H1 (cell line): ENCODE data around the gene LOXL4. TPM values are rescaled to one million over a fixed set of nuclear protein-coding genes. Genes with fewer than 3 reads are reported as not detected.
A peak's percentile ranks its signal among the peaks of the same experiment; 100 is the strongest.

Experiments
- CTCF ChIA-PET: fragments of 300-600 bp; sonication (Branson Sonifier 250); formaldehyde crosslinking; loops from one replicate; lab custom pipeline; 2021; ENCODE audit not compliant: partially characterized antibody; lab: Charles Lee
- POLR2A ChIA-PET: fragments of 300-600 bp; sonication (Branson Sonifier 250); formaldehyde crosslinking; loops from one replicate; lab custom pipeline; 2021; ENCODE audit warnings: inconsistent platforms; ENCODE audit not compliant: partially characterized antibody; lab: Charles Lee
- DNase-seq, 2 experiments: peaks; one replicate each; pipeline versions ENCODE4 v3.0.0 to v3.0.0-alpha.2; 2010 to 2022; ENCODE audit warnings: low spot score in 2 of 2, low read depth in 1 of 2, mixed read lengths in 1 of 2
- FAIRE-seq: peaks from 2 replicates; lab custom pipeline; 2011; peaks lifted over from hg19 to GRCh38; lab: Jason Lieb, UNC
- H2AFZ ChIP-seq: 2 replicates; pipeline ENCODE4 v1.8.1; 2012; ENCODE audit warnings: low read length, inconsistent platforms
- H2AK5ac ChIP-seq: 2 replicates; pipeline ENCODE4 v1.6.1; 2013; ENCODE audit warnings: low read depth, low read length
- H2BK120ac ChIP-seq: replicated peaks from 2 replicates; pipeline ENCODE3; 2013; ENCODE audit warnings: low read depth, low read length, inconsistent platforms
- H2BK12ac ChIP-seq: 2 replicates; pipeline ENCODE4 v1.6.1; 2013; ENCODE audit warnings: low read depth, low read length
- H2BK15ac ChIP-seq: 2 replicates; pipeline ENCODE4 v1.6.1; 2013; ENCODE audit warnings: low read length
- H2BK20ac ChIP-seq: 2 replicates; pipeline ENCODE4 v1.6.1; 2013; ENCODE audit warnings: low read length
- H2BK5ac ChIP-seq: 2 replicates; pipeline ENCODE4 v1.6.1; 2013; ENCODE audit warnings: low read depth, low read length
- H3K14ac ChIP-seq: 2 replicates; pipeline ENCODE4 v1.6.1; 2013; ENCODE audit warnings: inconsistent platforms; ENCODE audit not compliant: insufficient read length
- H3K18ac ChIP-seq: 2 replicates; pipeline ENCODE4 v1.6.1; 2013; ENCODE audit warnings: low read length; ENCODE audit errors: extremely low read depth
- H3K23ac ChIP-seq: 2 replicates; pipeline ENCODE4 v1.6.1; 2013; ENCODE audit warnings: inconsistent platforms; ENCODE audit not compliant: insufficient read length
- H3K23me2 ChIP-seq: 2 replicates; pipeline ENCODE4 v1.6.1; 2013; ENCODE audit warnings: low read depth, low read length
- H3K27ac ChIP-seq: 2 replicates; pipeline ENCODE4 v1.6.1; 2011; ENCODE audit warnings: low read depth, low read length, inconsistent platforms
- H3K27me3 ChIP-seq, 4 experiments: replicated peaks in 1 of 4; 1 replicate in 1 of 4; 2 replicates in 3 of 4; pipeline versions ENCODE4 v1.6.1 to v1.8.1; 2011 to 2013; ENCODE audit warnings: low read length in 3 of 4, mild to moderate bottlenecking in 3 of 4, inconsistent platforms in 2 of 4, mixed read lengths in 2 of 4, moderate library complexity in 1 of 4; ENCODE audit not compliant: control insufficient read depth in 3 of 4, insufficient read depth in 3 of 4; ENCODE audit errors: extremely low read depth in 1 of 4
- H3K36me3 ChIP-seq, 4 experiments: 2 replicates each; pipeline versions ENCODE4 v1.6.1 to v1.8.1; 2011 to 2013; ENCODE audit warnings: mild to moderate bottlenecking in 4 of 4, low read length in 3 of 4, moderate library complexity in 2 of 4, control low read depth in 1 of 4, inconsistent platforms in 1 of 4; ENCODE audit not compliant: insufficient read depth in 4 of 4, control insufficient read depth in 2 of 4
- H3K4ac ChIP-seq: replicated peaks from 2 replicates; pipeline ENCODE3; 2013; ENCODE audit warnings: low read length, low read depth, mixed read lengths, inconsistent platforms; ENCODE audit not compliant: insufficient read length
- H3K4me1 ChIP-seq, 4 experiments: replicated peaks in 1 of 4; 1 replicate in 1 of 4; 2 replicates in 3 of 4; pipeline versions ENCODE4 v1.6.1 to v1.8.1; 2011 to 2013; ENCODE audit warnings: low read length in 3 of 4, inconsistent platforms in 2 of 4, mixed read lengths in 1 of 4; ENCODE audit not compliant: insufficient read depth in 4 of 4, control insufficient read depth in 3 of 4
- H3K4me2 ChIP-seq, 2 experiments: 2 replicates each; pipeline versions ENCODE4 v1.6.1 to v1.8.1; 2011 to 2013; ENCODE audit warnings: low read depth in 2 of 2, low read length in 2 of 2, control low read depth in 1 of 2, inconsistent platforms in 1 of 2, mild to moderate bottlenecking in 1 of 2; ENCODE audit not compliant: insufficient read depth in 1 of 2
- H3K4me3 ChIP-seq, 4 experiments: fragments of 200-600, 300-600 bp in 1 of 4; sonication (generic), shearing (Covaris generic), sonication (Bioruptor Twin) in 1 of 4; 2 replicates each; pipeline versions ENCODE4 v1.5.1 to v1.8.1; 2011 to 2016; ENCODE audit warnings: low read length in 4 of 4, low read depth in 3 of 4, control low read depth in 2 of 4, inconsistent platforms in 2 of 4, mild to moderate bottlenecking in 2 of 4, mixed read lengths in 1 of 4, moderate library complexity in 1 of 4; ENCODE audit not compliant: insufficient read depth in 2 of 4; ENCODE audit errors: extremely low read depth in 1 of 4
- H3K56ac ChIP-seq: replicated peaks from 2 replicates; pipeline ENCODE3; 2013; ENCODE audit warnings: low read depth, mild to moderate bottlenecking, mixed read lengths, low read length, inconsistent platforms; ENCODE audit not compliant: insufficient read length
- H3K79me1 ChIP-seq: 2 replicates; pipeline ENCODE4 v1.6.1; 2013; ENCODE audit warnings: low read depth, low read length, control low read depth
- H3K79me2 ChIP-seq, 2 experiments: 2 replicates each; pipeline versions ENCODE4 v1.6.1 to v1.8.1; 2012 to 2013; ENCODE audit warnings: low read length in 2 of 2, mild to moderate bottlenecking in 2 of 2, inconsistent platforms in 1 of 2; ENCODE audit not compliant: insufficient read depth in 2 of 2, control insufficient read depth in 1 of 2
- H3K9ac ChIP-seq, 4 experiments: replicated peaks in 1 of 4; 1 replicate in 1 of 4; 2 replicates in 3 of 4; pipeline versions ENCODE4 v1.6.1 to v1.8.1; 2011 to 2013; ENCODE audit warnings: low read depth in 3 of 4, low read length in 3 of 4, control low read depth in 2 of 4, mild to moderate bottlenecking in 2 of 4, moderate library complexity in 2 of 4, inconsistent platforms in 1 of 4; ENCODE audit errors: extremely low read depth in 1 of 4
- H3K9me3 ChIP-seq, 2 experiments: 2 replicates each; pipeline versions ENCODE4 v1.6.1 to v1.8.1; 2012 to 2013; ENCODE audit warnings: mild to moderate bottlenecking in 2 of 2, moderate library complexity in 2 of 2, control low read depth in 1 of 2, inconsistent platforms in 1 of 2, low read depth in 1 of 2, low read length in 1 of 2, mixed read lengths in 1 of 2; ENCODE audit not compliant: insufficient read depth in 2 of 2
- H4K20me1 ChIP-seq, 2 experiments: replicated peaks in 1 of 2; 2 replicates each; pipeline versions ENCODE3 to v1.8.1; 2011 to 2013; ENCODE audit warnings: inconsistent platforms in 2 of 2, low read length in 2 of 2, mild to moderate bottlenecking in 1 of 2; ENCODE audit not compliant: insufficient read depth in 2 of 2, control insufficient read depth in 1 of 2
- H4K5ac ChIP-seq: 2 replicates; pipeline ENCODE4 v1.6.1; 2013; ENCODE audit warnings: low read length, low read depth, mixed read lengths, inconsistent platforms; ENCODE audit not compliant: insufficient read length
- H4K8ac ChIP-seq: 2 replicates; pipeline ENCODE4 v1.8.0; 2013; ENCODE audit warnings: mild to moderate bottlenecking, moderate library complexity, low read length, inconsistent platforms; ENCODE audit not compliant: insufficient read depth; ENCODE audit errors: extremely low read depth
- H4K91ac ChIP-seq: replicated peaks from 2 replicates; pipeline ENCODE3; 2013; ENCODE audit warnings: low read length, mixed read lengths, inconsistent platforms; ENCODE audit not compliant: insufficient read length
- JUN ChIP-seq: IDR thresholded peaks from 2 replicates; pipeline ENCODE4 v1.6.1; 2011; ENCODE audit warnings: low read depth, mild to moderate bottlenecking, improper control_type of control experiment, low read length
- KDM1A ChIP-seq: fragments of 200-600, 300-600 bp; sonication (generic); IDR thresholded peaks from 2 replicates; pipeline ENCODE4 v1.7.1; 2016; ENCODE audit warnings: mild to moderate bottlenecking, low read length, borderline replicate concordance
- NRF1 ChIP-seq: IDR thresholded peaks from 2 replicates; pipeline ENCODE4 v1.6.1; 2011; ENCODE audit warnings: mild to moderate bottlenecking, low read depth, low read length, improper control_type of control experiment
- PHF8 ChIP-seq: fragments of 200-600 bp; sonication (generic); conservative IDR thresholded peaks from 2 replicates; pipeline ENCODE4 v1.7.1; 2012; ENCODE audit warnings: low read depth, mild to moderate bottlenecking, inconsistent platforms, low read length, moderate library complexity
- RAD21 ChIP-seq, 2 experiments: IDR thresholded peaks in 1 of 2; conservative IDR thresholded peaks in 1 of 2; 2 replicates each; pipeline ENCODE4 v1.6.1; 2011; ENCODE audit warnings: low read depth in 2 of 2, low read length in 2 of 2, improper control_type of control experiment in 1 of 2, inconsistent platforms in 1 of 2, mild to moderate bottlenecking in 1 of 2, moderate library complexity in 1 of 2
- SIRT6 ChIP-seq: IDR thresholded peaks from one replicate; pipeline ENCODE4 v1.7.1; 2012; ENCODE audit warnings: low read length, inconsistent platforms
- SP1 ChIP-seq: IDR thresholded peaks from 2 replicates; pipeline ENCODE4 v1.6.1; 2011; ENCODE audit warnings: low read depth, low read length
- SUZ12 ChIP-seq: fragments of 200-600 bp; sonication (generic); IDR thresholded peaks from 2 replicates; pipeline ENCODE4 v1.6.1; 2012; ENCODE audit warnings: mild to moderate bottlenecking, inconsistent platforms, low read length, moderate library complexity, mixed read lengths
- YY1 ChIP-seq: IDR thresholded peaks from 2 replicates; pipeline ENCODE4 v1.6.1; 2011; ENCODE audit warnings: low read depth, mild to moderate bottlenecking, low read length
- WGBS, 2 experiments: shearing (Covaris generic) in 1 of 2; methylation state at CpG; one replicate each; pipeline versions ENCODE4 v1.1.6 to v1.1.7; 2013 to 2015; ENCODE audit warnings: low lambda C conversion rate in 2 of 2, mixed read lengths in 2 of 2, inconsistent platforms in 1 of 2, low coverage in 1 of 2, missing lambda C conversion rate in 1 of 2; ENCODE audit not compliant: insufficient replicate concordance in 2 of 2, insufficient coverage in 1 of 2, insufficient read length in 1 of 2; ENCODE audit errors: extremely low coverage in 1 of 2, missing lambda C conversion rate in 1 of 2; 5-methylcytosine and 5-hydroxymethylcytosine counted together
- polyA plus RNA-seq, 7 experiments: library from polyadenylated mRNA; depleted of rRNA in 3 of 7; stranded (reverse) in 5 of 7; unstranded in 2 of 7; fragments of >200 nt in 5 of 7; fragments of 200-250 nt in 2 of 7; gene quantifications; 1 replicate in 5 of 7; 2 replicates in 1 of 7; 4 replicates in 1 of 7; pipeline versions ENCODE4 v1.2.1 to v1.2.3, GENCODE V29; 2011 to 2013; ENCODE audit warnings: missing spikeins in 2 of 7, mixed read lengths in 2 of 7
- total RNA-seq: library from RNA; stranded (reverse); fragmentation: NEBNext Ultra II Directional; extraction: Animal tissue kit (Norgen Biotek cat#: 25700); gene quantifications from 2 replicates; pipeline ENCODE4 v1.2.1, GENCODE V29; 2021
- TF ChIP-seq, protein P1 (sequence below), 3 experiments: IDR thresholded peaks; 1 replicate in 2 of 3; 2 replicates in 1 of 3; pipeline versions ENCODE4 v1.5.1 to v1.6.1; 2011; ENCODE audit warnings: low read length in 3 of 3, mild to moderate bottlenecking in 3 of 3, inconsistent platforms in 2 of 3, low read depth in 1 of 3, moderate library complexity in 1 of 3; ENCODE audit not compliant: insufficient read depth in 1 of 3; ENCODE audit errors: control extremely low read depth in 1 of 3
- TF ChIP-seq, protein P2 (sequence below): IDR thresholded peaks from 2 replicates; pipeline ENCODE4 v1.6.1; 2011; ENCODE audit warnings: low read depth, mild to moderate bottlenecking, low read length; ENCODE audit not compliant: insufficient read depth

The LOXL4 gene
- total and polyA plus RNA-seq, 2 of the 8 experiments (the other 6 are each of a cell fraction or from before 2014, with no cell fraction given) = 0.13 to 0.27 TPM

GRCh38 chr10:98242823-98243222 lies 25.2 kb downstream of the LOXL4 start:
- FAIRE-seq = no peak

More at GRCh38 chr10:98242823-98243222, 25.2 kb downstream of the LOXL4 start:
- 0 out of 2 replicates have a peak, but pooled peaks have one; percentile 30 for TF ChIP-seq YY1
- TF ChIP-seq SUZ12 = no peak
- peak; percentile 65 to 69 for TF ChIP-seq RAD21 (IDR thresholded peaks at IDR 0.05 in 1 of 2, conservative IDR thresholded peaks at IDR 0.05 in 1 of 2; ENCODE audit: low read depth in 2 of 2, low read length in 2 of 2)
- TF ChIP-seq NRF1 = no peak
- TF ChIP-seq JUN = no peak
- TF ChIP-seq PHF8 = no peak
- TF ChIP-seq, protein P1, sequence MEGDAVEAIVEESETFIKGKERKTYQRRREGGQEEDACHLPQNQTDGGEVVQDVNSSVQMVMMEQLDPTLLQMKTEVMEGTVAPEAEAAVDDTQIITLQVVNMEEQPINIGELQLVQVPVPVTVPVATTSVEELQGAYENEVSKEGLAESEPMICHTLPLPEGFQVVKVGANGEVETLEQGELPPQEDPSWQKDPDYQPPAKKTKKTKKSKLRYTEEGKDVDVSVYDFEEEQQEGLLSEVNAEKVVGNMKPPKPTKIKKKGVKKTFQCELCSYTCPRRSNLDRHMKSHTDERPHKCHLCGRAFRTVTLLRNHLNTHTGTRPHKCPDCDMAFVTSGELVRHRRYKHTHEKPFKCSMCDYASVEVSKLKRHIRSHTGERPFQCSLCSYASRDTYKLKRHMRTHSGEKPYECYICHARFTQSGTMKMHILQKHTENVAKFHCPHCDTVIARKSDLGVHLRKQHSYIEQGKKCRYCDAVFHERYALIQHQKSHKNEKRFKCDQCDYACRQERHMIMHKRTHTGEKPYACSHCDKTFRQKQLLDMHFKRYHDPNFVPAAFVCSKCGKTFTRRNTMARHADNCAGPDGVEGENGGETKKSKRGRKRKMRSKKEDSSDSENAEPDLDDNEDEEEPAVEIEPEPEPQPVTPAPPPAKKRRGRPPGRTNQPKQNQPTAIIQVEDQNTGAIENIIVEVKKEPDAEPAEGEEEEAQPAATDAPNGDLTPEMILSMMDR (IDR thresholded peaks at IDR 0.05; ENCODE audit: control extremely low read depth in 1 of 3, insufficient read depth in 1 of 3, low read depth in 1 of 3, low read length in 3 of 3) = peak in 2 of 3 experiments; percentile 30 to 50; a peak in 2 of 4 replicates
- TF ChIP-seq SP1 = no peak
- no peak for TF ChIP-seq SIRT6
- TF ChIP-seq, protein P2, sequence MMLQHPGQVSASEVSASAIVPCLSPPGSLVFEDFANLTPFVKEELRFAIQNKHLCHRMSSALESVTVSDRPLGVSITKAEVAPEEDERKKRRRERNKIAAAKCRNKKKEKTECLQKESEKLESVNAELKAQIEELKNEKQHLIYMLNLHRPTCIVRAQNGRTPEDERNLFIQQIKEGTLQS = no peak
- TF ChIP-seq KDM1A = no peak
- Histone ChIP-seq H3K4me3 (no peak overlapping the region), H3K36me3 (peaks cover 0 to 15% (median 8%) of the 10 kb centered on the region in 4 experiments; a peak in 6 of 8 replicates), H2BK5ac (no peak overlapping the region), H3K23me2 (no peaks in the 10 kb centered on the region), H3K4me1 (no peaks in the 10 kb centered on the region), H2AK5ac (no peak overlapping the region), H3K56ac (no peak overlapping the region), H3K9me3 (no peaks in the 10 kb centered on the region), H2BK15ac (no peak overlapping the region), H3K4me2 (no peak overlapping the region), H3K18ac (no peak overlapping the region), H3K79me2 (no peaks in the 10 kb centered on the region), H2BK12ac (no peak overlapping the region), H3K79me1 (no peaks in the 10 kb centered on the region), H4K91ac (no peak overlapping the region), H2BK20ac (no peak overlapping the region), H3K4ac (no peak overlapping the region), H3K9ac (no peak overlapping the region), H4K20me1 (no peaks in the 10 kb centered on the region), H4K5ac (no peak overlapping the region), H3K23ac (no peak overlapping the region), H2AFZ (no peak overlapping the region), H2BK120ac (no peak overlapping the region), H3K27ac (no peak overlapping the region), H3K14ac (no peak overlapping the region), H3K27me3 (no peaks in the 10 kb centered on the region), H4K8ac (no peak overlapping the region)
- WGBS, 2 experiments = 83% methylated on average over 1 of the region's 1 CpG; no CpG with 5 or more reads in 1 of the 2 experiments
- ChIA-PET CTCF (interaction anchor here (0.7 to 6.6 kb wide), 16 partner anchors 9 to 136 kb away, joined by 3 to 44 read pairs (median 4); no protein-coding TSS in a partner anchor), POLR2A (no interaction called here)
- DNase-seq = no peak
